ENCODE measurements around the gene PROB1. TPM values are rescaled to one million over a fixed set of nuclear protein-coding genes. Genes with fewer than 3 reads are reported as not detected.

The PROB1 gene
- polyA plus RNA-seq, 1 donor (not counting 4 experiments of a cell fraction or from before 2014, with no cell fraction given): 0.26 TPM

DNA sequence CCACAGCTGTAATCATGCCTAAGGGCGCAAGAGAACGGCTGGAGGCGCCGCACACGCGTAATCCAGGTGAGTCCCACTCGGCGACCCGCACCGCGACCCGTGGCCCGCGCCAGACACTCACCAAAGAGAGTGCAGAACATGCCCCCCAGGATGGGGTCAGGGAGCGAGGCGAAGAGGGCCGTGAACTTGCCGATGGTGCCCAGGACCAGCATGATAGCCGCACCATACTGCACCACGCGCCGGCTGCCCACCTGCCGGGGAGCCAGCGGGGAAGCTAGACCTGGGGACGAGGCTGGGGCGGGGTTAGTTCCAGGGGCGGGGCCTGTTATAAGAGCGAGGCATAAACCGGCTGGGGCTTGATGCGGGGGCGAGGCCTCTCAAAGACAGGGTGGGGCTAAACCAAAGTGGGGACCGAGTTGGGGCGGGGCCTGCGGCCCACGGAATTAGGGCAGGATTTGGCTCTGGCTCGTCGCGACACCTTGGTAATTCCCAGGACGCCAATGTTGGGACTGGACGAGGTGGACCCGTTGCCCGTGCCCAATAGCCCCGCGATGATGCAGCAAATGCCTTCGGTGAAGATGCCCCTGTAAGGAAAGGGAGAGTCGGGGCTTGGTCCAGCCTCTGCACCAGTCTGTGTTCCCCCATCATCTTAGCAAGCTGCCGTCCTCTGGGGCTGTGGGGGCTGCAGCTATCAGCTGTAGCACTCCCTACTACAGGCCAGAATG lies 16.6 kb downstream of the PROB1 start:
- no peak for FAIRE-seq
- Histone ChIP-seq H3K9me3 (ENCODE audit: control insufficient read depth, low read depth, low read length) (no peaks in the 10 kb centered on the region), H3K36me3 (ENCODE audit: control insufficient read depth in 2 of 2, extremely low read depth in 1 of 2, insufficient read depth in 2 of 2, low read length in 2 of 2) (no peaks in the 10 kb centered on the region), H2AFZ (ENCODE audit: control insufficient read depth, low read length) (no peak overlapping the region), H3K9ac (ENCODE audit: control insufficient read depth, extremely low read depth, insufficient read depth, low read length) (no peak overlapping the region), H3K9me1 (ENCODE audit: control insufficient read depth, extremely low read depth, insufficient read depth, low read length) (no peaks in the 10 kb centered on the region), H3K27me3 (ENCODE audit: control insufficient read depth, extremely low read depth, insufficient read depth, low read length) (no peaks in the 10 kb centered on the region), H3K27ac (ENCODE audit: control insufficient read depth, insufficient read depth, low read length) (no peak overlapping the region), H3K79me2 (ENCODE audit: control insufficient read depth, insufficient read depth, low read length) (no peaks in the 10 kb centered on the region), H3K4me2 (ENCODE audit: control insufficient read depth, extremely low read depth, insufficient read depth, low read depth, low read length) (no peak overlapping the region), H3K4me1 (ENCODE audit: control insufficient read depth, extremely low read depth, insufficient read depth, low read length) (peaks cover 8% of the 10 kb centered on the region), H3K4me3 (ENCODE audit: control insufficient read depth in 2 of 3, extremely low read depth in 1 of 3, insufficient read depth in 2 of 3, low read depth in 1 of 3, low read length in 3 of 3) (no peak overlapping the region), H4K20me1 (ENCODE audit: control insufficient read depth, extremely low read depth, insufficient read depth, low read length) (no peaks in the 10 kb centered on the region)
- TF ChIP-seq, protein P1, sequence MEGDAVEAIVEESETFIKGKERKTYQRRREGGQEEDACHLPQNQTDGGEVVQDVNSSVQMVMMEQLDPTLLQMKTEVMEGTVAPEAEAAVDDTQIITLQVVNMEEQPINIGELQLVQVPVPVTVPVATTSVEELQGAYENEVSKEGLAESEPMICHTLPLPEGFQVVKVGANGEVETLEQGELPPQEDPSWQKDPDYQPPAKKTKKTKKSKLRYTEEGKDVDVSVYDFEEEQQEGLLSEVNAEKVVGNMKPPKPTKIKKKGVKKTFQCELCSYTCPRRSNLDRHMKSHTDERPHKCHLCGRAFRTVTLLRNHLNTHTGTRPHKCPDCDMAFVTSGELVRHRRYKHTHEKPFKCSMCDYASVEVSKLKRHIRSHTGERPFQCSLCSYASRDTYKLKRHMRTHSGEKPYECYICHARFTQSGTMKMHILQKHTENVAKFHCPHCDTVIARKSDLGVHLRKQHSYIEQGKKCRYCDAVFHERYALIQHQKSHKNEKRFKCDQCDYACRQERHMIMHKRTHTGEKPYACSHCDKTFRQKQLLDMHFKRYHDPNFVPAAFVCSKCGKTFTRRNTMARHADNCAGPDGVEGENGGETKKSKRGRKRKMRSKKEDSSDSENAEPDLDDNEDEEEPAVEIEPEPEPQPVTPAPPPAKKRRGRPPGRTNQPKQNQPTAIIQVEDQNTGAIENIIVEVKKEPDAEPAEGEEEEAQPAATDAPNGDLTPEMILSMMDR (optimal IDR thresholded peaks at IDR 0.05 in 1 of 3, IDR thresholded peaks at IDR 0.05 in 1 of 3, conservative IDR thresholded peaks at IDR 0.05 in 1 of 3; ENCODE audit: extremely low read depth in 1 of 3, insufficient read depth in 2 of 3, low read length in 3 of 3): no peak
- TF ChIP-seq EZH2 (IDR thresholded peaks at IDR 0.05; ENCODE audit: low read length): no peak
- DNase-seq (ENCODE audit: low read depth, low spot score): no peak
- dilution Hi-C loops (cut with MboI; ENCODE audit: extremely low pct_ligation_motif_present, low sequenced_read_pairs): no loop called here

- Histone ChIP-seq H3K9me1 (ENCODE audit: control insufficient read depth, extremely low read depth, insufficient read depth, low read length) (no peaks in the 10 kb centered on the region), H3K27me3 (ENCODE audit: control insufficient read depth, extremely low read depth, insufficient read depth, low read length) (no peaks in the 10 kb centered on the region), H3K27ac (ENCODE audit: control insufficient read depth, insufficient read depth, low read length) (no peak overlapping the region), H3K9ac (ENCODE audit: control insufficient read depth, extremely low read depth, insufficient read depth, low read length) (no peak overlapping the region), H3K4me2 (ENCODE audit: control insufficient read depth, extremely low read depth, insufficient read depth, low read depth, low read length) (no peak overlapping the region), H3K79me2 (ENCODE audit: control insufficient read depth, insufficient read depth, low read length) (no peaks in the 10 kb centered on the region), H3K36me3 (ENCODE audit: control insufficient read depth in 2 of 2, extremely low read depth in 1 of 2, insufficient read depth in 2 of 2, low read length in 2 of 2) (no peaks in the 10 kb centered on the region), H3K4me3 (ENCODE audit: control insufficient read depth in 2 of 3, extremely low read depth in 1 of 3, insufficient read depth in 2 of 3, low read depth in 1 of 3, low read length in 3 of 3) (no peak overlapping the region), H3K4me1 (ENCODE audit: control insufficient read depth, extremely low read depth, insufficient read depth, low read length) (peaks cover 8% of the 10 kb centered on the region), H4K20me1 (ENCODE audit: control insufficient read depth, extremely low read depth, insufficient read depth, low read length) (no peaks in the 10 kb centered on the region), H3K9me3 (ENCODE audit: control insufficient read depth, low read depth, low read length) (no peaks in the 10 kb centered on the region), H2AFZ (ENCODE audit: control insufficient read depth, low read length) (no peak overlapping the region)
- dilution Hi-C loops (cut with MboI; ENCODE audit: extremely low pct_ligation_motif_present, low sequenced_read_pairs): no loop called here
- DNase-seq (ENCODE audit: low read depth, low spot score) (no peak), FAIRE-seq (no peak)
- TF ChIP-seq, protein P1 (optimal IDR thresholded peaks at IDR 0.05 in 1 of 3, IDR thresholded peaks at IDR 0.05 in 1 of 3, conservative IDR thresholded peaks at IDR 0.05 in 1 of 3; ENCODE audit: extremely low read depth in 1 of 3, insufficient read depth in 2 of 3, low read length in 3 of 3): no peak
These were observed 17.7 kb downstream of the PROB1 start for GRCh38 chr5:139377226-139377625.
